Measurements from ENCODE around the gene DUS2.

DNA sequence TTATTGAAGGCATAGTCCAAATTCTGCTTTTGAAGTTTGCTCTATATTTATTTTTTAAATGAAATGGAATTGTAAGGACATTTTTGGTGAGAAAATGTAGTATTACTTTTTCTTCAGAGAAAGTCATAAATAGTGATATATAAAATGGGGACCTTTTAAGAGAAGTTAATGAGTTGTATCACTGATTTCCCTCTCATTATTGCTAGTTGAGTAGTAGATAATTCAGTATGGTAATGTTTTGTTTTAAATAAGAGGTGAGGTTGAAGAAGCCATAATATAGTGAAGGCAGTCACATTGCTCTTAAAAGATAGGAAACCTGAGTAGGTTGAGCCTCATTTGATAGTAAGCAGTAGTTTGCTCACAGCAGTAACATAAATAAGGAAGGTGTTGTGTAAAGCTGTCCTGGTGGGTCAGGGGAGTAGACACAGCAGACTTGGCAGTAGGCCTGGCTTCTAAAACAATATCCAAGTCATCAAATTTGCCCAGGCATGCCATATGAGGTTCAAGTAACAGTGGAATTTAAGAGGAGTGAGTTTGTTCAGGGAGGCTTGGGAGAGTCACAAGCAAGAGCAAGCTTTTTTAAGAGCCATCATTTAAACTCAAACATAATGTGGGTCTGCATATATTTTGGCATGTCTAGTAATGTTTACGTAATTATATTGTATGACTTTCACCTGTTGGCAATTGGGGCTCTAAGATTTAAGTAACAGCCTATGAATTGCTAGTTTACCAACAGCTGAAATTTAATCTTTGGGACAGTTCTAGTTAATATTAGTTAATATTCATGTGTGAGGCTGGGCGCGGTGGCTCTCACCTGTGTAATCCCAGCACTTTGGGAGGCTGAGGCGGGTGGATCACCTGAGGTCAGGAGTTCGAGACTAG, 68.5 kb downstream of the DUS2 start:
- TF ChIP-seq, protein P1, sequence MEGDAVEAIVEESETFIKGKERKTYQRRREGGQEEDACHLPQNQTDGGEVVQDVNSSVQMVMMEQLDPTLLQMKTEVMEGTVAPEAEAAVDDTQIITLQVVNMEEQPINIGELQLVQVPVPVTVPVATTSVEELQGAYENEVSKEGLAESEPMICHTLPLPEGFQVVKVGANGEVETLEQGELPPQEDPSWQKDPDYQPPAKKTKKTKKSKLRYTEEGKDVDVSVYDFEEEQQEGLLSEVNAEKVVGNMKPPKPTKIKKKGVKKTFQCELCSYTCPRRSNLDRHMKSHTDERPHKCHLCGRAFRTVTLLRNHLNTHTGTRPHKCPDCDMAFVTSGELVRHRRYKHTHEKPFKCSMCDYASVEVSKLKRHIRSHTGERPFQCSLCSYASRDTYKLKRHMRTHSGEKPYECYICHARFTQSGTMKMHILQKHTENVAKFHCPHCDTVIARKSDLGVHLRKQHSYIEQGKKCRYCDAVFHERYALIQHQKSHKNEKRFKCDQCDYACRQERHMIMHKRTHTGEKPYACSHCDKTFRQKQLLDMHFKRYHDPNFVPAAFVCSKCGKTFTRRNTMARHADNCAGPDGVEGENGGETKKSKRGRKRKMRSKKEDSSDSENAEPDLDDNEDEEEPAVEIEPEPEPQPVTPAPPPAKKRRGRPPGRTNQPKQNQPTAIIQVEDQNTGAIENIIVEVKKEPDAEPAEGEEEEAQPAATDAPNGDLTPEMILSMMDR (conservative IDR thresholded peaks at IDR 0.05 in 1 of 2, IDR thresholded peaks at IDR 0.05 in 1 of 2; ENCODE audit: extremely low read depth in 1 of 2, insufficient read depth in 1 of 2, low read depth in 1 of 2, low read length in 2 of 2) = no peak
- no peak for TF ChIP-seq EZH2 (IDR thresholded peaks at IDR 0.05; ENCODE audit: borderline replicate concordance, low read length)

Measured in mammary epithelial cell (primary cell).